Stimulated activated naive CD8-positive, alpha-beta T cell treated with anti-CD3 and anti-CD28 coated beads, Interleukin-15, Interleukin-2, amounts not matched to agents 100 ng/mL and 50 ng/mL, for 24 hours (primary cell): ENCODE data around the gene AGAP1.

ENCODE experiments used
- H3K27ac Mint-ChIP-seq: one replicate; pipeline ENCODE4 v1.8.0; 2021; ENCODE audit warnings: mild to moderate bottlenecking, mixed read lengths
- H3K27me3 Mint-ChIP-seq: one replicate; pipeline ENCODE4 v1.8.0; 2021; ENCODE audit warnings: mixed read lengths
- H3K36me3 Mint-ChIP-seq: one replicate; pipeline ENCODE4 v1.8.0; 2021; ENCODE audit warnings: low read depth, mixed read lengths
- H3K4me1 Mint-ChIP-seq: one replicate; pipeline ENCODE4 v1.8.0; 2021; ENCODE audit warnings: low read depth, mixed read lengths
- H3K4me3 Mint-ChIP-seq: one replicate; pipeline ENCODE4 v1.8.0; 2021; ENCODE audit warnings: mild to moderate bottlenecking, mixed read lengths
- H3K9me3 Mint-ChIP-seq: one replicate; pipeline ENCODE4 v1.8.0; 2021; ENCODE audit warnings: mixed read lengths

AGAP1 gene

GRCh38 chr2:236014408-236015131 is 520.7 kb downstream of the AGAP1 start:
- Mint-ChIP-seq H3K27ac (no peak overlapping the region), H3K36me3 (no peaks in the 10 kb centered on the region), H3K4me3 (no peak overlapping the region), H3K4me1 (no peaks in the 10 kb centered on the region), H3K27me3 (peaks cover 17% of the 10 kb centered on the region), H3K9me3 (no peaks in the 10 kb centered on the region)

DNA sequence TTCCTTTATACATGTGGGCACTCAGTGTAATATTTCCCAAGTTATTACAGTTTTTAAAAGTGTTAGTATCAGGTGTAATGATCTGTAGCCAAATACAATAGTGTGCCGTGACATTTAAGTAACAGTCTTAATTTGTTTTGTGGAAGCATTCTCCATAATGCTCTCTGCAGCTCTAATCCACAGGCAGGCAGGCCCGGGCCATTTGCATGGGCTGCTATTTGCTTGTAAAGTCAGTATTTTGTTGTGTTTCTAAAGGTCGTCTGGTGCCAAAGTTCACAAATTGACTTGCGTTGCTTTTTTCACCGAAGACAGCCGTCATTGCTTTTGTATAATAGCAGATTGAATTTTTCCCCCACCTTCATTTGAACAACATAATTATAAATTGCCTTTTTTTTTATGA is 521.3 kb downstream of the AGAP1 start:
- H3K36me3 Mint-ChIP-seq: no peaks in the 10 kb centered on the region
- no peak overlapping the region for H3K27ac Mint-ChIP-seq
- peaks cover 17% of the 10 kb centered on the region for H3K27me3 Mint-ChIP-seq
- no peaks in the 10 kb centered on the region for H3K9me3 Mint-ChIP-seq
- no peaks in the 10 kb centered on the region for H3K4me1 Mint-ChIP-seq
- H3K4me3 Mint-ChIP-seq: no peak overlapping the region

DNA sequence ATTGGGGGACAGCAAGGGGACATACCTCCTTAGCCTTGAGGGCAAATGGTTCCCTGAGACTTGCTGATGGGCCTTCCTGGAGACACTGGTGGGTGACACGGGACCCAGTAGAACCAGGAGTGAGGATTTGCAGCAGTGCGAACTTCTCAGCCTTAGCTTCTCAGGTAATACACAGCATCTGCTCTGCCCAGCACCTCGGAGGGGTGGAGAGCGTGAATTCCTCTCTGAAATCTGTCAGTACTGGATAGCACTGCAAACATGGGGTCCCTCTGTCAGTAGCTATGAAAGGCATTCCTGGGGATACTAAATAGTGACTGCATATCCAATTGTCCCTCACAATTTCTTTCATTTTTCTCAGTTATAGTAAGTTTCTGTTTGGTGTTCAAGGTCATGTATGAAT is 522.7 kb downstream of the AGAP1 start:
- H3K9me3 Mint-ChIP-seq: no peaks in the 10 kb centered on the region
- H3K36me3 Mint-ChIP-seq: no peaks in the 10 kb centered on the region
- H3K27me3 Mint-ChIP-seq: peaks cover 17% of the 10 kb centered on the region
- no peak overlapping the region for H3K27ac Mint-ChIP-seq
- H3K4me3 Mint-ChIP-seq: no peak overlapping the region
- H3K4me1 Mint-ChIP-seq: no peaks in the 10 kb centered on the region

DNA sequence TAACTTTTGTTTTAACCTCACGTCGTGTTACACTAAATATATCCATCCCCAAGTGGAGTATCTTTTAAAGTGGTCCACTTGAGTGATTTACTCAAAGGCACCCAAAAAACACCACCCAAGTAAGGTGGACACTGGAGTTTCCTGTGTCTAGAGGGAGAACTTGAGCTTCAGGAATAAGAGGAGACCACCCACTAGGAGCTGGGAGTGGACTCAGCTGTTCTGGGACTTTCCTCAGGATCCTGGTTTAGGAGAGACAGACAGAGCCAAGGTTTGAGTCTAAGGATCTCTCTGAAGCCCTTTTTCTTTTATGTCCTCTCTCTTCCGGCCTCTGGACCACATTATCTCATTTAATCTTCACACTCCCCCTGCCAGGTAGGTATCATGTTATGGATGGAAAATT is 523.6 kb downstream of the AGAP1 start:
- Mint-ChIP-seq H3K9me3 (no peaks in the 10 kb centered on the region), H3K4me3 (no peak overlapping the region), H3K36me3 (no peaks in the 10 kb centered on the region), H3K27ac (no peak overlapping the region), H3K27me3 (peaks cover 17% of the 10 kb centered on the region), H3K4me1 (no peaks in the 10 kb centered on the region)

DNA sequence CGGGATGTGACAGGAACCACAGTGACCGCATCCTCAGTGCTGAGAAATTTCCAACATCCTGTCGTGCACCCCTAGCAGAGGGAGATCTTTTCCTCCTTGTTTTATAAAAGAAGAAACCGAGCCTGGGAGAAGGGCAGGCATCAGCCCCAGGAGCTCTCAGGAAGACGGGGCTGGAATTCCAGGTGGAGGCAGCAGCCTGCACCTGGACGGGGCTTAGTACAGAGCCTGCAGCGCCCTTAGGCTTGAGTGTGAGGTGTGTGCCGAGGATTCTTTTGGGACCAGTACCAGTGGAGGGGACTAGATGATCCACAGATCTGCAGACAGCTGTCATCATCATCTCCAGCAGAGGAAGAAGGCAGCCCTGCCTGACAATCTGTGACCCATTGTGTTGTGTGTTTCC is 525.6 kb downstream of the AGAP1 start:
- no peaks in the 10 kb centered on the region for H3K9me3 Mint-ChIP-seq
- H3K27me3 Mint-ChIP-seq: peaks cover 17% of the 10 kb centered on the region
- H3K4me3 Mint-ChIP-seq: no peak overlapping the region
- no peak overlapping the region for H3K27ac Mint-ChIP-seq
- no peaks in the 10 kb centered on the region for H3K36me3 Mint-ChIP-seq
- no peaks in the 10 kb centered on the region for H3K4me1 Mint-ChIP-seq

DNA sequence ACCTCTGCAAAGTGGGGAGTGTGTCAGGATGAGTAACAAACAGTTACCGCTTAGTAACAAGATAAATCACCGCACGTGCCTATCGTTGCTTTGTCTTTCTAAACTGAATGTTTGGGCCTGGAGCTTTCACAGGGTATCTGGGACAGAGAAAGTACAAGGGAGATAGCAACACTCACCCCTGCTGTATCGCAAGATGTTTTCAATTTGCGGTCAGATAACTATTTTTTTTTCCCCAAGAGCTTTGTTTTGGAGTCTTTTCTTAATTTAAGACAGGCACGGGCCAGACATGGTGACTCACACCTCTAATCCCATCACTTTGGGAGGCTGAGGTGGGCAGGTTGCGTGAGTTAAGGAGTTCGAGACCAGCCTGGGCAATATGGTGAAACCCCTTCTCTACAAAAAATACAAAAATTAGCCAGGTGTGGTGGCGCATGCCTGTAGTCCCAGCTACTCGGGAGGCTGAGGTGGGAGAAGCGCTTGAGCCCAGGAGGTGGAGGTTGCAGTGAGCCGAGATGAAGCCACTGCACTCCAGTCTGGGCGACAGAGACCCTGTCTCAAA is 527.7 kb downstream of the AGAP1 start:
- H3K27me3 Mint-ChIP-seq: peaks cover 6% of the 10 kb centered on the region
- no peaks in the 10 kb centered on the region for H3K36me3 Mint-ChIP-seq
- no peaks in the 10 kb centered on the region for H3K9me3 Mint-ChIP-seq
- no peaks in the 10 kb centered on the region for H3K4me1 Mint-ChIP-seq
- no peak overlapping the region for H3K4me3 Mint-ChIP-seq
- H3K27ac Mint-ChIP-seq: no peak overlapping the region

- Mint-ChIP-seq H3K36me3 (no peaks in the 10 kb centered on the region), H3K4me3 (no peak overlapping the region), H3K4me1 (no peaks in the 10 kb centered on the region), H3K27me3 (peaks cover 3% of the 10 kb centered on the region), H3K9me3 (no peaks in the 10 kb centered on the region), H3K27ac (no peak overlapping the region)
Observed at GRCh38 chr2:236022128-236022527, 528.3 kb downstream of the AGAP1 start.

DNA sequence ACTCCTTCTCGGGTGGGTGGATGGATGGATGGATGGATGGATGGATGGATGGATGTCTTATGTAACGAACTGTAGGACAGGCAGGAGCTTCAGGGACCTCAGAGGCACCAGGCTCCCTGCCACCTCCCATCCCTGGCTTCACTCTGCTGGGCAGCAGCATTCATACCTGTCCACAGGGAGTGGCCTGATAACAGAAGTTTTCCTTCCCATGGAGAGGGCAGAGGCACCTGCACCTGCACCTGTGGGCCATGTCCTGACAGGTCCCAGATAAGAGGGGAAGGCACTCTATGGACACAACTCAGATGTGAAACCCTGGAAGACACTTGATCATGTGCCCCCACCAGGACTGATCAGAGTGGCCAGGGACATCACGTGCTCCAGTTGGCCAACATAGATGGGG is 532.0 kb downstream of the AGAP1 start:
- Mint-ChIP-seq H3K4me3 (no peak overlapping the region), H3K27ac (no peak overlapping the region), H3K4me1 (no peaks in the 10 kb centered on the region)

GRCh38 chr2:236026841-236027240 is 533.0 kb downstream of the AGAP1 start:
- H3K4me1 Mint-ChIP-seq: no peaks in the 10 kb centered on the region
- no peaks in the 10 kb centered on the region for H3K36me3 Mint-ChIP-seq

More for the DNA sequence above, 532.0 kb downstream of the AGAP1 start:
- Mint-ChIP-seq H3K9me3 (no peaks in the 10 kb centered on the region), H3K27me3 (peaks cover 3% of the 10 kb centered on the region), H3K36me3 (no peaks in the 10 kb centered on the region)

GRCh38 chr2:236028066-236028465 is 534.2 kb downstream of the AGAP1 start:
- H3K36me3 Mint-ChIP-seq: no peaks in the 10 kb centered on the region
- no peaks in the 10 kb centered on the region for H3K9me3 Mint-ChIP-seq
- H3K4me1 Mint-ChIP-seq: no peaks in the 10 kb centered on the region
- H3K4me3 Mint-ChIP-seq: no peak overlapping the region
- no peak overlapping the region for H3K27ac Mint-ChIP-seq
- peaks cover 3% of the 10 kb centered on the region for H3K27me3 Mint-ChIP-seq

More at GRCh38 chr2:236026841-236027240, 533.0 kb downstream of the AGAP1 start:
- Mint-ChIP-seq H3K27ac (no peak overlapping the region), H3K4me3 (no peak overlapping the region), H3K9me3 (no peaks in the 10 kb centered on the region), H3K27me3 (peaks cover 3% of the 10 kb centered on the region)

DNA sequence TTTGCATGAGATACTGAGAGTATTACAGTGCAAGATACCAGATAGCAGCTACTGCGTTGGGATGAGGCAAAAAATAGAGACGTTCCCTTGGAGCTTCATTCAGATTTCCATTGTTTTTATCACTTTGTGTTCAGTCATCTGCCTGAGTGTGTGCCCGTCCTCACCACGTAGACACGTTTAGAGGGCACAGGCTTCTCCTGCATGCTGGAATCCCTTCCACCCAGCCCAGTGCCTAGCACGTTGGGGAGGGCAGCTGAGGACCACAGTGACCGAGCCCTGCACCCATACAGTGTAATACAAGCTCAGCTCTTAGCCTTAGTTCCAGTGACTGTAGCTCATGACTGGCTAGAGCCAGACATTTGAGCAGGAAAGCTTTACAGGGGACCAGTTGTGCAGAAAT is 539.6 kb downstream of the AGAP1 start:
- Mint-ChIP-seq H3K4me3 (no peak overlapping the region), H3K27ac (no peak overlapping the region), H3K36me3 (no peaks in the 10 kb centered on the region), H3K27me3 (no peaks in the 10 kb centered on the region), H3K9me3 (no peaks in the 10 kb centered on the region), H3K4me1 (no peaks in the 10 kb centered on the region)

- H3K4me3 Mint-ChIP-seq: no peak overlapping the region
- H3K27me3 Mint-ChIP-seq: no peaks in the 10 kb centered on the region
- no peaks in the 10 kb centered on the region for H3K36me3 Mint-ChIP-seq
- H3K27ac Mint-ChIP-seq: no peak overlapping the region
- no peaks in the 10 kb centered on the region for H3K4me1 Mint-ChIP-seq
- no peaks in the 10 kb centered on the region for H3K9me3 Mint-ChIP-seq
Observed at GRCh38 chr2:236034974-236035373, 541.1 kb downstream of the AGAP1 start.

- no peak overlapping the region for H3K4me3 Mint-ChIP-seq
- H3K4me1 Mint-ChIP-seq: no peaks in the 10 kb centered on the region
- no peaks in the 10 kb centered on the region for H3K27me3 Mint-ChIP-seq
- H3K9me3 Mint-ChIP-seq: no peaks in the 10 kb centered on the region
- no peak overlapping the region for H3K27ac Mint-ChIP-seq
- H3K36me3 Mint-ChIP-seq: no peaks in the 10 kb centered on the region
Observed at GRCh38 chr2:236036045-236036444, 542.2 kb downstream of the AGAP1 start.

DNA sequence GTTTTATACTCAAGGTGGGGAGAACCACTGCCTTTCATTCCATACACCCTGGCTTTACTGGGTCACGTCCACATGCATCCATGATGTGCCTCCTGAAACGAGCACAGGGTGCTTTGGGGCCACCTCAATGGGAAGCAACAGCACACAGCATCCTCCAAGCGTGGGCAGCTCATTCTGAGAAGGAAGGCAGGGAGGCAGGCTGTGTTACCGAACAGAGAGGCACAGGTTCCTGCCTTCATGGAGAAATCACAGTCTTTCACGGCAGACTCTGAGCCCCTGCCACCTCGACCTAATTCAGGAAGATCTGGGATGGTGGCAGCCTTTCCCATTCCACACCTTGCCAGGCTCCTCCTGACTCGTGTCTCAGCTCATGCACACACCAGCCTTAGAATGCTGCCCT is 544.3 kb downstream of the AGAP1 start:
- Mint-ChIP-seq H3K4me1 (no peaks in the 10 kb centered on the region), H3K4me3 (no peak overlapping the region), H3K9me3 (no peaks in the 10 kb centered on the region), H3K36me3 (no peaks in the 10 kb centered on the region), H3K27ac (no peak overlapping the region), H3K27me3 (no peaks in the 10 kb centered on the region)

- Mint-ChIP-seq H3K36me3 (no peaks in the 10 kb centered on the region), H3K27me3 (no peaks in the 10 kb centered on the region), H3K4me3 (no peak overlapping the region), H3K9me3 (no peaks in the 10 kb centered on the region), H3K4me1 (no peaks in the 10 kb centered on the region), H3K27ac (no peak overlapping the region)
Observed at GRCh38 chr2:236040600-236041328, 546.9 kb downstream of the AGAP1 start.
